GM23338 (cell line): ENCODE data around the gene PECR.

ENCODE experiments used
- CTCF ChIP-seq, 2 experiments: fragments of 200-600 bp in 1 of 2; sonication (generic) in 1 of 2; conservative IDR thresholded peaks; 2 replicates each; pipeline versions ENCODE4 v1.5.1 to v1.6.1; 2016 to 2017; ENCODE audit warnings: antibody characterized with exemption in 2 of 2, low read depth in 2 of 2, mild to moderate bottlenecking in 2 of 2, moderate library complexity in 1 of 2
- EZH2phosphoT487 ChIP-seq: fragments of 200-600 bp; sonication (generic); IDR thresholded peaks from one replicate; pipeline ENCODE4 v1.8.1; 2018; ENCODE audit warnings: antibody characterized with exemption; ENCODE audit not compliant: unreplicated experiment

DNA sequence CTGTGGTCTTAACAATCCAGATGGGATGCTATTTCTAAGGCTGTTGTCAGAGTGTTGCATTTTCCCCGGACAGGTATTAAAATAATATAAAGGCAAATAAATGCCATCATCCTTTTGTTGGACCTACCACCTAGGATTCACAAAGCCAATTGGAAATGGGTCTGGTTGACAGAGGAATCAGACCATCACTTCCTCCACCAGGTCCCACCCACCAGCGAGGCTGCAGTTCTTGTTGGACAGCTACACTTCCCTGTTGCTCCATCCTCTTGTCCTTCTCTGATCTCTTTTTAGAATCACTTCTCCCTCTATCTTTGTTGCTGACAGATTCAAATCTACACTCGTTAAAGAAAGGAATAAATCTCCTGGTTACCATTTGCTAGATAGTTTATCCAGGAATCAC, 1.2 kb upstream of the PECR start:
- TF ChIP-seq EZH2phosphoT487 (no peak), CTCF (conservative IDR thresholded peaks at IDR 0.05; ENCODE audit: low read depth in 2 of 2) (no peak)
